Measurements from ENCODE around the gene C1orf226. TPM values are rescaled to one million over a fixed set of nuclear protein-coding genes. Genes with fewer than 3 reads are reported as not detected.

Gene C1orf226
- total RNA-seq, 2 donors from 2014 or later = 5.1 to 6.2 TPM

DNA sequence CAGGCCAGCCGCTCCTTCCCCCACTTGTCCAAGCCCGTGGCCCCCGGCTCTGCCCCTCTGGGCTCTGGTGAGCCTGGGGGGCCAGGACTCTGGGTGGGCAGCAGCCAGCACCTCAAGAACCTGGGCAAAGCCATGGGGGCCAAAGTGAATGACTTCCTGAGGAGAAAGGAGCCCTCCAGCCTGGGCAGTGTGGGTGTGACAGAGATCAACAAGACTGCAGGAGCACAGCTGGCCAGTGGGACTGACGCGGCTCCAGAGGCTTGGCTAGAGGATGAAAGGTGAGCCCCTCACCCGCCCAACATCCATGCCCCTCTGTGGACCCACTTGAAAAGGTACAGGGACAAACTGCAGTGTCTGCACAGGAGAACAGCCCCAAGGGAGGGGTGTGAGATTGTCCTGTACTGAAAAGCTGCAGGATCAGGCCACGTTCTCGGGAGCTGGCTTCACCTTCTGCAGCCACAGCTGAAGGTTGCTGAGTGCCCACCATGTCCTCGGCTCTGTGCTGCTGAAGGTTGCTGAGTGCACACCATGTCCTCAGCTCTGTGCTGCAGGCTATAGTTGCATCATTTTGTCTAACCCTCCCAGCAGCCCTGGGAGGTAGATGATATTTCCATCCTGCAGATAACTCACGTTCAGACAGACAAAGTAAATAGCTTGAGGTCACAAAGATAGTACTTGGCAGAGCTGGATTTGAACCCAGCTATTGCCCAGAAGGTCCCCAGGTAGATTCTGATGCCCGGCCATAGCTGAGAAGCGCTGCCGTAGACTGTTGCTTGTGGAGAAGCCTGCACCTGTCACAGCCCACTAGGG, 618 bp downstream of the C1orf226 start:
- H3K36me3 Mint-ChIP-seq (ENCODE audit: low read depth) = peaks cover 3% of the 10 kb centered on the region
- Histone ChIP-seq H3K4me3 (ENCODE audit: low read length) (no peak overlapping the region), H3K9ac (ENCODE audit: extremely low read depth, low read length, poor library complexity, severe bottlenecking) (no peak overlapping the region), H3K9me3 (ENCODE audit: control insufficient read depth, low read length) (no peaks in the 10 kb centered on the region), H3K27ac (ENCODE audit: low read depth, low read length) (no peak overlapping the region), H3K4me1 (ENCODE audit: control insufficient read depth, insufficient read depth, low read length) (no peaks in the 10 kb centered on the region), H3K36me3 (ENCODE audit: control insufficient read depth, insufficient read depth, low read length) (no peaks in the 10 kb centered on the region), H3K27me3 (ENCODE audit: control insufficient read depth, insufficient read depth, low read length, poor library complexity, severe bottlenecking) (no peaks in the 10 kb centered on the region)
- H3K9me3 Mint-ChIP-seq = no peaks in the 10 kb centered on the region
- peaks cover 9% of the 10 kb centered on the region for H3K4me1 Mint-ChIP-seq
- WGBS, 2 experiments (ENCODE audit: insufficient coverage in 1 of 2, insufficient read length in 1 of 2) = 95 to 96% methylated on average over 8 to 13 of the region's 13 CpGs
- H3K27ac Mint-ChIP-seq = no peak overlapping the region
- peaks cover 16% of the 10 kb centered on the region for H3K27me3 Mint-ChIP-seq (ENCODE audit: insufficient read depth)
- TF ChIP-seq, protein P1, sequence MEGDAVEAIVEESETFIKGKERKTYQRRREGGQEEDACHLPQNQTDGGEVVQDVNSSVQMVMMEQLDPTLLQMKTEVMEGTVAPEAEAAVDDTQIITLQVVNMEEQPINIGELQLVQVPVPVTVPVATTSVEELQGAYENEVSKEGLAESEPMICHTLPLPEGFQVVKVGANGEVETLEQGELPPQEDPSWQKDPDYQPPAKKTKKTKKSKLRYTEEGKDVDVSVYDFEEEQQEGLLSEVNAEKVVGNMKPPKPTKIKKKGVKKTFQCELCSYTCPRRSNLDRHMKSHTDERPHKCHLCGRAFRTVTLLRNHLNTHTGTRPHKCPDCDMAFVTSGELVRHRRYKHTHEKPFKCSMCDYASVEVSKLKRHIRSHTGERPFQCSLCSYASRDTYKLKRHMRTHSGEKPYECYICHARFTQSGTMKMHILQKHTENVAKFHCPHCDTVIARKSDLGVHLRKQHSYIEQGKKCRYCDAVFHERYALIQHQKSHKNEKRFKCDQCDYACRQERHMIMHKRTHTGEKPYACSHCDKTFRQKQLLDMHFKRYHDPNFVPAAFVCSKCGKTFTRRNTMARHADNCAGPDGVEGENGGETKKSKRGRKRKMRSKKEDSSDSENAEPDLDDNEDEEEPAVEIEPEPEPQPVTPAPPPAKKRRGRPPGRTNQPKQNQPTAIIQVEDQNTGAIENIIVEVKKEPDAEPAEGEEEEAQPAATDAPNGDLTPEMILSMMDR (conservative IDR thresholded peaks at IDR 0.05) = no peak
- DNase-seq = peak; percentile 27
- H3K4me3 Mint-ChIP-seq = no peak overlapping the region

DNA sequence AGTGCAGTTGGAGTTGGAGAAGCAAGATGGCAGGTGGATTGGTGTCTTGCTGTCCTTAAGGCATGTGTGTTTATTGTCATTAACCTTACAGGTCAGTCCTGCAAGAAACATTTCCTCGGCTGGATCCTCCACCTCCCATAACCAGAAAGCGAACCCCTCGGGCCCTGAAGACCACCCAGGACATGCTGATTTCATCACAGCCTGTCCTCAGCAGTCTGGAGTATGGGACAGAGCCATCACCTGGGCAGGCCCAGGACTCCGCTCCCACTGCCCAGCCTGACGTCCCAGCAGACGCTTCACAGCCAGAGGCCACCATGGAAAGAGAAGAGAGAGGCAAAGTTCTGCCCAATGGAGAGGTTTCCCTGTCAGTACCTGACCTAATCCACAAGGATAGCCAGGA, 1.6 kb downstream of the C1orf226 start:
- Mint-ChIP-seq H3K4me3 (no peak overlapping the region), H3K36me3 (ENCODE audit: low read depth) (peaks cover 3% of the 10 kb centered on the region), H3K27ac (no peak overlapping the region), H3K9me3 (no peaks in the 10 kb centered on the region), H3K27me3 (ENCODE audit: insufficient read depth) (peaks cover 16% of the 10 kb centered on the region), H3K4me1 (peaks cover 3% of the 10 kb centered on the region)
- H3K27me3 ChIP-seq (ENCODE audit: control insufficient read depth, insufficient read depth, low read length, poor library complexity, severe bottlenecking) = no peaks in the 10 kb centered on the region
- WGBS, 2 experiments (ENCODE audit: insufficient coverage in 1 of 2, insufficient read length in 1 of 2) = 86 to 94% methylated on average over 5 to 6 of the region's 6 CpGs
- no peaks in the 10 kb centered on the region for H3K36me3 ChIP-seq (ENCODE audit: control insufficient read depth, insufficient read depth, low read length)
- H3K27ac ChIP-seq (ENCODE audit: low read depth, low read length) = no peak overlapping the region
- H3K4me1 ChIP-seq (ENCODE audit: control insufficient read depth, insufficient read depth, low read length) = peaks cover 7% of the 10 kb centered on the region
- H3K9me3 ChIP-seq (ENCODE audit: control insufficient read depth, low read length) = no peaks in the 10 kb centered on the region
- TF ChIP-seq, protein P1 (conservative IDR thresholded peaks at IDR 0.05) = no peak
- no peak overlapping the region for H3K9ac ChIP-seq (ENCODE audit: extremely low read depth, low read length, poor library complexity, severe bottlenecking)
- DNase-seq = peak; percentile 26
- no peak overlapping the region for H3K4me3 ChIP-seq (ENCODE audit: low read length)

DNA sequence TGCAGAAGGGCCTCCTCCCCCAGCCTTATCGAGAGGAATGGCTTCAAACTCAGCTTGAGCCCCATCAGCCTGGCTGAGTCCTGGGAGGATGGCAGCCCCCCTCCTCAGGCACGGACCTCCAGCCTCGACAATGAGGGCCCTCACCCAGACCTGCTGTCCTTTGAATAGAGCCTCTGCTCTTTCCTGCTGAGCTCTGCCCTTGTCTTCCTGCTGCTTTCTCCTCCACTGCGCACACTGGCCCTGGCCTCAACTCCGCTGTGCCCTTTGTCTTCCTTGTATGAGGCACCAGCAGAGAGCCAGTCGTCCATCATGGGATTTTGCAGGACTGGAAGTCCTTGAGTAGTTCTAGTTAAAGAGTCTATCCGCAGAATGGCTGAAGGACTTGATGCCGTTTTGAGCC, 2.0 kb downstream of the C1orf226 start:
- 87 to 90% methylated on average over 4 to 8 of the region's 8 CpGs for WGBS, 2 experiments (ENCODE audit: insufficient coverage in 1 of 2, insufficient read length in 1 of 2)
- Mint-ChIP-seq H3K36me3 (ENCODE audit: low read depth) (peaks cover 3% of the 10 kb centered on the region), H3K27ac (no peak overlapping the region), H3K4me1 (peaks cover 5% of the 10 kb centered on the region), H3K27me3 (ENCODE audit: insufficient read depth) (peaks cover 14% of the 10 kb centered on the region), H3K4me3 (no peak overlapping the region), H3K9me3 (no peaks in the 10 kb centered on the region)
- TF ChIP-seq, protein P1 (conservative IDR thresholded peaks at IDR 0.05) = no peak
- no peaks in the 10 kb centered on the region for H3K27me3 ChIP-seq (ENCODE audit: control insufficient read depth, insufficient read depth, low read length, poor library complexity, severe bottlenecking)
- no peak overlapping the region for H3K9ac ChIP-seq (ENCODE audit: extremely low read depth, low read length, poor library complexity, severe bottlenecking)
- H3K36me3 ChIP-seq (ENCODE audit: control insufficient read depth, insufficient read depth, low read length) = no peaks in the 10 kb centered on the region
- no peaks in the 10 kb centered on the region for H3K9me3 ChIP-seq (ENCODE audit: control insufficient read depth, low read length)
- H3K27ac ChIP-seq (ENCODE audit: low read depth, low read length) = no peak overlapping the region
- peaks cover 9% of the 10 kb centered on the region for H3K4me1 ChIP-seq (ENCODE audit: control insufficient read depth, insufficient read depth, low read length)
- peak; percentile 23 for DNase-seq
- H3K4me3 ChIP-seq (ENCODE audit: low read length) = no peak overlapping the region
